Right lobe of liver (tissue), 6 donors: ENCODE data around the gene PARP8. TPM values are rescaled to one million over a fixed set of nuclear protein-coding genes. Genes with fewer than 3 reads are reported as not detected.
"Not testable (repeated sequence)": the region's sequence is repeated elsewhere in the genome, so short reads cannot be mapped to it uniquely, and the experiment has no call there.

ENCODE experiments used
- ATAC-seq, 4 donors: fragments of 200-7000 bp; cut with Tn5 transposase; one replicate each; pipeline ENCODE4 v1.9.1; 2020; ENCODE audit warnings: mild to moderate bottlenecking in 4 of 4, moderate library complexity in 4 of 4
- DNase-seq, 3 donors: peaks; one replicate each; pipeline ENCODE4 v3.0.0-alpha.2; 2020
- H3K27ac ChIP-seq, 3 donors: fragments of 200-600 bp; one replicate each; pipeline ENCODE4 v1.8.0; 2022
- H3K27me3 ChIP-seq, 2 donors: fragments of 200-600 bp; one replicate each; pipeline ENCODE4 v1.8.0; 2022
- H3K36me3 ChIP-seq, 4 donors: fragments of 200-600 bp; sonication (generic) in 1 of 4; one replicate each; pipeline versions ENCODE4 v1.5.1 to v1.8.0; 2017 to 2022; ENCODE audit warnings: control low read depth in 1 of 4
- H3K4me1 ChIP-seq, 4 donors: fragments of 200-600 bp; sonication (generic) in 1 of 4; one replicate each; pipeline versions ENCODE4 v1.5.1 to v1.8.0; 2017 to 2022; ENCODE audit warnings: control low read depth in 1 of 4
- H3K4me3 ChIP-seq, 3 donors: fragments of 200-600 bp; one replicate each; pipeline ENCODE4 v1.8.0; 2022
- H3K9me3 ChIP-seq, 4 donors: fragments of 200-600 bp; sonication (generic) in 1 of 4; one replicate each; pipeline versions ENCODE4 v1.5.1 to v1.8.0; 2017 to 2022; ENCODE audit warnings: control low read depth in 1 of 4
- POLR2A ChIP-seq: fragments of 450-650 bp; IDR thresholded peaks from one replicate; pipeline ENCODE4 v1.6.1; 2017; ENCODE audit warnings: antibody characterized with exemption, mild to moderate bottlenecking
- WGBS: methylation state at CpG from one replicate; pipeline ENCODE4 v1.1.6; 2018; ENCODE audit warnings: low coverage, low lambda C conversion rate; ENCODE audit not compliant: insufficient coverage; ENCODE audit errors: missing lambda C conversion rate; 5-methylcytosine and 5-hydroxymethylcytosine counted together
- intact Hi-C, 2 donors: fragments of 100-400 bp; cut with DNase I; formaldehyde crosslinking; loops; one replicate each; pipeline versions ENCODE4 v1.11.2 to v1.14.1; 2022
- long read RNA-seq: library from polyadenylated mRNA; unstranded; transcript quantifications from one replicate; pipeline ENCODE4 v2.0.0, GENCODE V29; 2019
- total RNA-seq, 6 experiments: library from RNA; depleted of rRNA in 2 of 6; stranded (reverse); fragments of >200 nt in 2 of 6; fragmentation: NEBNext Ultra II Directional in 3 of 6; extraction: Animal tissue kit (Norgen Biotek cat#: 25700) in 3 of 6; gene quantifications; one replicate each; pipeline versions ENCODE4 v1.1.0 to v1.2.4, GENCODE V29; 2016 to 2023
- TF ChIP-seq, protein P1 (sequence below), 4 donors: fragments of 200-600 bp in 3 of 4; fragments of 450-650 bp in 1 of 4; IDR thresholded peaks; one replicate each; pipeline versions ENCODE4 v1.5.1 to v1.8.0; 2016 to 2022; ENCODE audit warnings: antibody characterized with exemption in 4 of 4, mild to moderate bottlenecking in 2 of 4
- donor health status: DM: no; HTN: yes; CAD: no.
- donor health status: DM: no; HTN: no; CAD: no.
- donor health status: DM: no; HTN: no; CAD: no.
- donor health status: DM: no; HTN: yes; CAD: no.
- donor health status: DM: no; HTN: yes; CAD: no.

Gene PARP8, protein sequence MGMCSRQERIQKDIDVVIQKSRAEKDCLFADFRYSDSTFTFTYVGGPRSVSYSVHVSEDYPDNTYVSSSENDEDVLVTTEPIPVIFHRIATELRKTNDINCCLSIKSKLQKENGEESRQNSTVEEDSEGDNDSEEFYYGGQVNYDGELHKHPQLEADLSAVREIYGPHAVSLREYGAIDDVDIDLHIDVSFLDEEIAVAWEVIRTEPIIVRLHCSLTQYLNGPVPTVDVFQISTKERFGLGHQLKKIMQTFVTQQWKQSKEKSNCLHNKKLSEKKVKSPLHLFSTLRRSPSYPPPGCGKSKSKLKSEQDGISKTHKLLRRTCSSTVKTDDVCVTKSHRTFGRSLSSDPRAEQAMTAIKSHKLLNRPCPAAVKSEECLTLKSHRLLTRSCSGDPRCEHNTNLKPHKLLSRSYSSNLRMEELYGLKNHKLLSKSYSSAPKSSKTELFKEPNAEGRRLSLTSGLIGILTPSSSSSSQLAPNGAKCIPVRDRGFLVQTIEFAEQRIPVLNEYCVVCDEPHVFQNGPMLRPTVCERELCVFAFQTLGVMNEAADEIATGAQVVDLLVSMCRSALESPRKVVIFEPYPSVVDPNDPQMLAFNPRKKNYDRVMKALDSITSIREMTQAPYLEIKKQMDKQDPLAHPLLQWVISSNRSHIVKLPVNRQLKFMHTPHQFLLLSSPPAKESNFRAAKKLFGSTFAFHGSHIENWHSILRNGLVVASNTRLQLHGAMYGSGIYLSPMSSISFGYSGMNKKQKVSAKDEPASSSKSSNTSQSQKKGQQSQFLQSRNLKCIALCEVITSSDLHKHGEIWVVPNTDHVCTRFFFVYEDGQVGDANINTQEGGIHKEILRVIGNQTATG
- 10 to 100 TPM in 3 of 6 experiments, 1 to 10 TPM in 3; 4.9 to 14.1 (median 10.1) TPM for total RNA-seq
- long read RNA-seq: 0 reads

DNA sequence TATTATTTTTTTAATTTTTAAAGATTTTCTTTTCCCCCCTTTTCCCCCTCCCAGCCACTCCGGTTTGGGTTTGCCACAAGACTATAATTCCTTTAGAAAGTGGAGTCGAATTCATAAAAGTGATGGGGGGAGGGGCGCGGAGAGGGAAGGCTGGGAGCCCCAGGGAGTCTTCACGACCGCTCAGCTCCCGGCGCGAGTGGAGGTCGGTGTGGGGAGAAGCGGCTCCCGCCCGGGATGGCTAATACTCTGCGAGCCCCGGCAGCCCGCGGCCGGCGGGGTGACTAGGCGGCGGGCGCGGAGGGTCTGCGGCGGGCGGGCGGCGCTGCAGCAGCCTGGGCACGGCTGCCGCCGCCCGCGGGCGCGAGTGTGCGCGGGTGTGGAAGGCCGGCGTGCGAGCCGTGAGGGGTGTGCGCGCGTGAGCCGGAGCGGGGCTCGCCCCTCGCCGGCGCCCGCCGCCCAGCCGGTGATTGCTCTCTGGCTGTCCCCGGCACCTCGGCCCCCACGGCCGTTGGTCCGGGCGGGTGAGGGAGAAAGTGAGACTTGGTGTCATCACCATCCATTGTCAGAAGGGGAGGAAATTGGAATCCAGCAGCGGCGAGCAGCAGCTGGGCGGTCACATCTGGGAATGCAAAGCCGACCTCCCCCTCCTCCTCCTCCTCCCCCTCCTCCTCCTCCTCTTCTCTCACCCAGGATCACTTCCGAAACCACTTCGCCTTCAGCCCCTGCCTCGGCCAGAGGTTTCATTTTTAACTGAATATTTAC lies at the start of gene PARP8:
Gene PARP8, plus strand, starts transcription at position 377 of the 762 bp plus-strand sequence. CDS start 459 bp downstream, outside the sequence.
- WGBS: 3% methylated on average over 20 of the region's 66 CpGs
- no peaks in the 10 kb centered on the region for H3K36me3 ChIP-seq
- H3K27me3 ChIP-seq: no peaks in the 10 kb centered on the region
- no peaks in the 10 kb centered on the region for H3K4me1 ChIP-seq
- peak within 1 kb of the TSS; percentile 76 to 89 (median 80) for H3K4me3 ChIP-seq
- no peaks in the 10 kb centered on the region for H3K9me3 ChIP-seq
- ATAC-seq: peak; percentile 51 to 63 (median 61)
- TF ChIP-seq, protein P1, sequence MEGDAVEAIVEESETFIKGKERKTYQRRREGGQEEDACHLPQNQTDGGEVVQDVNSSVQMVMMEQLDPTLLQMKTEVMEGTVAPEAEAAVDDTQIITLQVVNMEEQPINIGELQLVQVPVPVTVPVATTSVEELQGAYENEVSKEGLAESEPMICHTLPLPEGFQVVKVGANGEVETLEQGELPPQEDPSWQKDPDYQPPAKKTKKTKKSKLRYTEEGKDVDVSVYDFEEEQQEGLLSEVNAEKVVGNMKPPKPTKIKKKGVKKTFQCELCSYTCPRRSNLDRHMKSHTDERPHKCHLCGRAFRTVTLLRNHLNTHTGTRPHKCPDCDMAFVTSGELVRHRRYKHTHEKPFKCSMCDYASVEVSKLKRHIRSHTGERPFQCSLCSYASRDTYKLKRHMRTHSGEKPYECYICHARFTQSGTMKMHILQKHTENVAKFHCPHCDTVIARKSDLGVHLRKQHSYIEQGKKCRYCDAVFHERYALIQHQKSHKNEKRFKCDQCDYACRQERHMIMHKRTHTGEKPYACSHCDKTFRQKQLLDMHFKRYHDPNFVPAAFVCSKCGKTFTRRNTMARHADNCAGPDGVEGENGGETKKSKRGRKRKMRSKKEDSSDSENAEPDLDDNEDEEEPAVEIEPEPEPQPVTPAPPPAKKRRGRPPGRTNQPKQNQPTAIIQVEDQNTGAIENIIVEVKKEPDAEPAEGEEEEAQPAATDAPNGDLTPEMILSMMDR (IDR thresholded peaks at IDR 0.05): no peak
- TF ChIP-seq POLR2A: no peak
- peak; percentile 59 to 72 (median 60) for DNase-seq
- peak within 1 kb of the TSS; percentile 89 to 96 (median 92) for H3K27ac ChIP-seq
- intact Hi-C loops: no loop called here

DNA sequence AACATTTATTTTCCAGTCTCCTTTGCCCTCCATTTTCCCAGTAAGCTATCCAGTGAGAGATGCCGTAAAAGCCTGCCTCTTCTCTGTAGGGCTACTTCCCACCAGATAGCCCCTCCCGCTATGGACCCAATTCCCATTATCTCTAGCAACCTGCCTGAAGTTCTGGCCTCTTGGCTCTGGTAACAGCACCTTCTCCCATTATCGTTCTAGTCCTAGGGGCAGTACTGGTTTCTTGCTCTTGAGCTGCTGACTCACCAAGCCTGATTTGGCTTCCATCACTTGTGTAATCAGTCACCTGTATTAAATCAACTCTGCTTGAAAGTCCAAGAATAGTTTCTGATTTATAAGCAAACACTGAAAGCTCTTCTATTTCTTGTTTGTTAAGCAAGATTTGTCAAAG lies 42.8 kb upstream of the PARP8 start:
- ATAC-seq: no peak
- Histone ChIP-seq H3K27ac (no peak overlapping the region), H3K36me3 (no peaks in the 10 kb centered on the region), H3K27me3 (no peaks in the 10 kb centered on the region), H3K4me1 (no peaks in the 10 kb centered on the region), H3K9me3 (no peaks in the 10 kb centered on the region), H3K4me3 (no peak overlapping the region)
- TF ChIP-seq, protein P1 (IDR thresholded peaks at IDR 0.05): no peak
- TF ChIP-seq POLR2A: no peak
- DNase-seq: no peak
- WGBS: 48% methylated on average over 3 of the region's 3 CpGs
- intact Hi-C loops: no loop called here

DNA sequence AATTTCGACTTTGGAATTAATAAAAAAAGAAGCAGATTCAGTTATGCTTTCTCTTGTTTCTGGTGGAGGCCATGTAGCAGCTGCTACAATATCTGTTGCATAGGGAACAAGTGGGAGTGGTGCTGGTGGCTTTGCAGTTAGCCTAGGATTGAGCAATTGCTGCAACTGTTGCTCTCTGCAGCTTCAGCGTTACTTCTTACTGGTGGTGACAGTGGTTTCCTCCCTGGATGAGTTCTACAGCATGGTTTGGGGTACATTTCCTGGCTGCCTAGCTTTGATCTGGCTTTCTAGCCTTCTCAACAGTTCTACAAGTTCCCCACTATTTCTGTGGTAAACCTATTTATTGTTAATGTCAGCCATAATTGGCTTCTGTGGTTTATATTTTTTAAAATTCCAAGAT lies 31.6 kb upstream of the PARP8 start:
- H3K9me3 ChIP-seq, H3K27ac ChIP-seq, H3K36me3 ChIP-seq, H3K27me3 ChIP-seq, DNase-seq, intact Hi-C loops, H3K4me1 ChIP-seq, ATAC-seq, H3K4me3 ChIP-seq: not testable (repeated sequence)
- 20% methylated on average over 2 of the region's 2 CpGs for WGBS

DNA sequence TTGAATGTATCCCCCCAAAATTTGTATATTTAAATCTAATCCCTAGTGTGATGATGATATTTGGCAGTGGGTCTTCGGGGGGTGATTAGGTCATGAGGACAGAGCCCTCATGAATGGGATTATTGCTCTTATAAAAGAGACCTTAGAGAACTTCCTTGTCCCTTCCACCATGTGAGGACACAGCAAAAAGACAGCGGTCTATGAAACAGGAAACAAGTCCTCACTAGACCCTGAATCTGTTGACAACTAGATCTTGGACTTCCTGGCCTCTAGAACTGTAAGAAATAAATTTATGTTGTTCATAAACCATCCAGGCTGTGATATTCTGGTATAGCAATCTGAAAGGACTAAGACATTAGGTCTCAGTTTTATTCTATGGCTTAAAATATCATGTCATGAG lies 28.9 kb upstream of the PARP8 start:
- H3K27ac ChIP-seq, H3K27me3 ChIP-seq, H3K4me1 ChIP-seq, intact Hi-C loops, H3K9me3 ChIP-seq, DNase-seq, H3K4me3 ChIP-seq, ATAC-seq, H3K36me3 ChIP-seq: not testable (repeated sequence)
- WGBS: 47% methylated on average over 2 of the region's 2 CpGs

DNA sequence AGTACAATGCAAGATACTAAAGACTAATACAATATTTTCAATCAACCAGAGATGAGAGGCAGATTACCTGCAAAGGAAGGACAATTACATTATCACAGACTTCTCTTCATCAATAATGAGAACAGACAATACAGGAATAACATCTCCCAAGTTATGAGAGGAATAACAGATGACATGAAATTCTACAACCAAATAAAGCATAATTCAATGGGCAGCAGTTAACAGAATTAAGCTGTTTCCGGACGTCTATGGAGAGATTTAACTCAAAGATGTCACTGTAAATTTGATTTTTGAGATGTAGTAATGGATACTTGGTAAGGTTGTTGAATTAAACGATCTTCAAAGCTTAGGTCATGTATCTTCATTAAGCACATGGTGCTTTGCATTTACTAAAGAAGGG lies 19.8 kb upstream of the PARP8 start:
- intact Hi-C loops: no loop called here
- TF ChIP-seq, protein P1 (IDR thresholded peaks at IDR 0.05): no peak
- TF ChIP-seq POLR2A: no peak
- 77% methylated on average over 3 of the region's 3 CpGs for WGBS
- ATAC-seq (no peak), DNase-seq (no peak)
- Histone ChIP-seq H3K36me3 (no peaks in the 10 kb centered on the region), H3K27me3 (no peaks in the 10 kb centered on the region), H3K4me1 (no peaks in the 10 kb centered on the region), H3K27ac (no peak overlapping the region), H3K9me3 (no peaks in the 10 kb centered on the region), H3K4me3 (no peak overlapping the region)
